Measurements from ENCODE around the gene CAMK1D. TPM values are rescaled to one million over a fixed set of nuclear protein-coding genes. Genes with fewer than 3 reads are reported as not detected.

CAMK1D gene
- total and polyA plus RNA-seq, 2 of the 8 experiments (the other 6 are each of a cell fraction or from before 2014, with no cell fraction given): 3.5 to 10.6 TPM

DNA sequence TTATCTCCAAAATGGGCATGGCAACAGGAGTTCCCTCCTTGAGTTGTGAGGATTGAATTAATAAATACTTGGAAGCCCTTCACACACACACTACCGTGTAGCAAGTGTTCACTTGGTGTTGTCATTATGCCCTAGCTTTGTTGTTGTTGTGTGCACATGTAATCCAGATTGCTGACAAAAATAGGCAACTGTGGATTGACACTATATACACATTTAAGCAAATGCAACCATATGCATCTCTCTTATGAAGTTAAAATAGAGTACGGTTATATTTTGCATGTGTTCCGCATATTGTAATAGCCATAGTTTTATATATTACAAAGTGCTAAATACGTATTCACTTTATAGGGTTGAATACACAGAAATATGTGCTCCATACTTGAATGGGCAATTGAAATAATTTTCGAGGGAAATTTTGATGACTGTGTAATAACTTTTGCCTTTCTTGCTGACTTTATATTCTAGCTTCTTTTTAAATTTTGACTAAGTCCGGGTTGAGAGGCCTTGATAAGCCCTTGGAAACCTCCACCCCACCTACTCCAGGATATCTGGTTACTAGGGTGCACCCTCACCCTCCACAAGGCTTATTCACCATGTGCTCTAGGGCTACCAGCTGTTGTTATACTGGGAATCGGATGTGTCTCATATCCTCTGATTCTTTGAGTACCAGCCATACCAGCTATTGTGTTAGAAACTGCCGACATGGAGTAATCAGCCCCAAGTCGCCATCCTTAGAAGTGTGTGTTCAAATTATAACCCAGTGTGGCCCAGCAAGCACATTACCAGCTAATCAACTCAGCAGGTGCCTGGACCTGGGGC is 265.0 kb downstream of the CAMK1D start (continued):
- no peak for TF ChIP-seq POU5F1 (IDR thresholded peaks at IDR 0.05; ENCODE audit: low read depth, low read length)
- TF ChIP-seq POLR2AphosphoS5 (IDR thresholded peaks at IDR 0.05; ENCODE audit: low read depth, low read length): no peak
- TF ChIP-seq KDM1A (IDR thresholded peaks at IDR 0.05; ENCODE audit: borderline replicate concordance, low read length): no peak

All from H1 (cell line).